Stimulated activated CD4-positive, alpha-beta T cell treated with anti-CD3 and anti-CD28 coated beads, Interleukin-12 subunit alpha, Interleukin-12 subunit beta, amount 100 ng/mL, for 48 hours (primary cell): Measurements from ENCODE around the gene B4GALNT2.

ENCODE experiments used
- DNase-seq, 3 donors: peaks; one replicate each; pipeline ENCODE4 v3.0.0-alpha.2; 2020; ENCODE audit warnings: low read depth in 2 of 3, low spot score in 1 of 3

The B4GALNT2 gene

DNA sequence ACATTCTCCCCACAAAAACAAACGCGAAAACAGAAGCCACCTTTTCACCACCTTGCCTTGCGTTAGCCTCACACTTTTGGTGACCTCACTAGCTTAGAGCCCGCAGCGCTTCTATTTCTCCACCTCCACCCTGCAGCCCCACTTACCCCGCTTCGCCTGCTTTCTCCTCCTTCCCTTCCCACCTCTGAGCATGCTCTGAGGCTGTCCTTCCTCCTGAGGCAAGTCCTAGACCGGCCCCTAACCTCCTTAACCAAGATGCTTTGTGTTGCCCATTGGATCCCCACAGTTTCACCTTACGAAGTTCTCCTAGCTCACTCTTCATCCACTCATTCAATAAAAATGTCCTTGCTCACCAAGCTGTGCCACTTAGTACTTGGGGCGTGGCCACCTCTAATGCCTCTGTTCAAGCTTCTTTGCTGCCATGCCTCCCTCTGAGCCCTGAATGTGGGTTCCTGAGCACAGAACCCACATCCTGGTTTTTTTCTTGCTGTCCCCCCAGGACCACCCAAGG is 76.5 kb downstream of the B4GALNT2 start:
- no peak for DNase-seq

DNA sequence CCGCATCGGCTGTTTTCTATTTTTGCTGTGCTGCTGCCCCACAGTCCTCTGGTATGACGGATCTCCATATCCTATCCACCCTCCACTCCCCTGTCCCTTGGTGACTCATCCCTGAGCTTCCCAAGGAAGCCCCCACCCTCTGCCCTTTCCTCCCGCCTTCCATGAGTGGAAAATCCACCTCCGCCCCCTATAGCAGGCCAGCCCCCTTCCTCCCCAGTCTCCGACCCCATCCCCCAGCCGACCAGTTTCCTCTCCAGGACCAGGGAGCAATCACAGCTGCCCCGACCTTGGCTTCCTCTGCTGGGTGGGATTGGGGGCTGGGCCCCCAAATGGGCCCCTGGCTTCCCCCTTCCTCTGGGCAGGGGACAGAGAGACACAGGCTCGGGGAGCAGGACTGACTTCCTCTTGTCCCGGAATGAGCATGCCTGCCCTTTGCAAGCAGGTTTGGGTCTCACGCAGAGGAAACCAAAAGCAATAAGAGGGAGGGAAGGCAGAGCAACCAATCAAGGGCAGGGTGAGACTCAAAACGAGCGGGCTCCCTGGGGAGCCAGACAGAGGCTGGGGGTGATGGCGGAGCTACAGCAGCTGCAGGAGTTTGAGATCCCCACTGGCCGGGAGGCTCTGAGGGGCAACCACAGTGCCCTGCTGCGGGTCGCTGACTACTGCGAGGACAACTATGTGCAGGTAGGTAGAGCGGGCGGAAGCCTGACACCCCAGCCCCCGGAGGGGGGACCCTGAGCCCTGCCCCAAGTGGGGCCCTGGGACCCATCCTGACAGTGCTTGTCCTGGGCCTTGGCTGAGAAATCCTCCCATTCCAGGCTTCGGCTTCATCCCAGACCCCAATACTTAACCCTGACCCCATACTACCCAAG is 77.8 kb downstream of the B4GALNT2 start, which contains the start of the genes ABI3 and GNGT2:
TSS of gene ABI3 (plus strand) at position 550 of the 872 bp plus-strand sequence. CDS start at position 568, 18 bp downstream.
TSS of gene GNGT2 (minus strand) at position 417 of the 872 bp plus-strand sequence. CDS start 3,152 bp downstream, outside the sequence.
- DNase-seq, result peak in 2 of 3 donors; percentile 50 to 59

DNA sequence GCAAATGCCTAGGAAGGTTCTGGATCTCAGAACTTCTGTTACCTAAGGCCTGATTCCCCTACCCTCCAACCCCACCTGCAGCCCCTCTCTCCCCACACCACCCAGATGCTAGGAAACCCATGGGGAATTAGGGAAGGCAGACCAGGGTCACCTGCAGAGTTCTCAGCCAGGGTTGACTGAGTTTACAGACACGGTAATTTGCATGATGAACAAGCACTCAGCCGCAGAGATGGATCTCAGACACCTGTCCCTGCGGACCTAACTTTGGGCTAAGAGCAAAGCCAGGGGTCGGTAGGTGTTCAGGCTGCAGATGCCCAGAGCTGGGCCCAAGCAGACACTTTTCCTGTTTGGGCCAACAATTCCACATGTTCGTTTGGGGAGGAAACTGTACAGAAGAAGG is 80.8 kb downstream of the B4GALNT2 start:
- no peak for DNase-seq

DNA sequence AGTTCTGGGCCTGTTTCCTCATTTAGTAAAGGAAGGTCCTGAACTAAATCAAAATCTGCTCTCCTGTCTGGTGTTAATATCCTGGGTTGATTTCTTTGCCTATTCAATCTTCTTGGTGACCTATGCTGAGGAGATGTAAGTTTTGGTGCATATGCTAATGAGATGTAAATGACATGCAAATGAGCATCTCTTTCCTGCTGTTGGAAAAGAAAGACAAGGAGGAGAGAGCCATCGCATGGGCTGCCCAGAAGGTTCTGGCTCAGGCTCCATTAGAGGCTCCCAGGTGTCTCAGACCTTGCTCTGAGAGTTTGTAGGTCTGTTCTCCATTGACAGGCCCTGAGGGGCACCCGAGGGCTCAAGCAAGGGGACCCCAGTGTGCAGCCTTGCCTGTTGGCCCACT is 81.3 kb downstream of the B4GALNT2 start:
- DNase-seq, result no peak

DNA sequence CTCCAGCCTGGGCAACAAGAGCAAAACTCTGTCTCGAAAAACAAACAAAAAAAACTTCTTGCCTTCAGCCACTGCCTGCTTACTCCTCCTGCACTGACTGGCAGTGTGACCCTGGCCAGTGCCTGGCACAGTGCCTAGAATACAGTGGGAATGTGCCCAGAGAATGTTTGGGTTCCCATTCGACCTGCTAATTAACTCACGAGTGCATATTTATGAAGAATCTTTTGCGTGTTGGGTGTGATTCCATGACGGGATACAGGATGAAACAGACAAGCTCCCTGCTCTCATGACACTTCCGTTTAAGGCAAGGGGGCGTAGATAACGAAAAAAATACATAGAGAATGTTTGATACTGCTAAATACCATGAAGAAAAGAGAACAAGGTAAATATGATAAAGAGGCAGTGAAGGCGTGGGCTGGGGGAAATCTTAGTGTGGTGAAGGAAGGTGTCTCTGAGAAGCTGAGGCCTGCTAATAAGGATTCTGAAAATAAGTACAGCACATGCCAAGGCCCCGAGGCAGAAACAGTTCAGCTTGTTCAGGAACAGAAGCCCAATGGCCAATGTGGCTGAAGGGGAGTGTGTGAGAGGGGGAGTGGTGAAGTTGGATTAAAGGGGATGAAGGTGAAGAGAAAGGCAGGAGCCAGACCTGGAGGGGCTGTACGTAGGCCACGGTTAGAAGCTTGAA is 82.2 kb downstream of the B4GALNT2 start:
- no peak for DNase-seq

DNA sequence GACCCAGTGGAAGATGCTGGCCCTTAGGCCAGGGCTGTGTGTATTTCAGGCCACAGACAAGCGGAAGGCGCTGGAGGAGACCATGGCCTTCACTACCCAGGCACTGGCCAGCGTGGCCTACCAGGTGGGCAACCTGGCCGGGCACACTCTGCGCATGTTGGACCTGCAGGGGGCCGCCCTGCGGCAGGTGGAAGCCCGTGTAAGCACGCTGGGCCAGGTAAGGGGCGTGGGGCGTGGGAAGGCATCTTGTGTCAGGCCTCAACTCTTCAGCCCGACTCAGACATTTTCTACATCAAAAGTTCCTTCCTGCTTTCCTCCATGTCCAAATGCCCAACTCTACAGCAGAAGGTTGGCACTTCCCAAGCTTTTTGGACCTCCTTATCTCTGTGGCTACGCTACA is 83.9 kb downstream of the B4GALNT2 start:
- DNase-seq, result no peak

DNA sequence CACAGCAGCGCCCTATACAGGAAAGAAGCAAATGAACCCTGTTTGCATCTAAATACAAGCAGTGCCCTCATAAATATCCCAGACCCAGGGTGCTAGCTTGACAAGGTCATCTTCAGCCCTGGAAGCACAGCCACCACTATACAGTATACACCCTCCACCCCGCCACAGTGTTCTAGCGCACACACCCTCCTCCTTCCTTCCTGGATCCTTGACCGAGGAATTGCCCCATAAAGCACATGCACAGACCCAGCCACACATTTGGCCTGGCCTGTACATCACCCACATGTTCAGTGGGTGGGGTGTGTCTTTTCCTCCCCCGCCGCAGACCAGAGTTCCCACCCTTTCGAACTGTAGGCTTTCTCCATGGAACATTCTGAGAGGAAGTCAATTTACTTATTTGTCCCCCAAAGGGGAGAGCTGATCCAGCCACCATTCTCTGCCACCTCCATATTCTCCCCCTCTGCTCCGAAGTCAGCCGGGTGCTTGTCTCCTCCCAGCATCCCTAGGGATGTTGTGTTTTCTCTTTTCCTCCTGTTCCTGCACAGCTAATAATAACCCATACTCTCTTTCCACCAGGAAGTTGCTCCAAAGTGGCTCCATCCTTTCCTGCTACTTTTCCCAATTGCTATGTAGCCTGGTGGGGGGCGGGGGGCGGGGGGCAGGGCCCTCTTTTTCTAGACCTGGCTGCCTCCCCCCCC is 84.5 kb downstream of the B4GALNT2 start:
- no peak for DNase-seq

DNA sequence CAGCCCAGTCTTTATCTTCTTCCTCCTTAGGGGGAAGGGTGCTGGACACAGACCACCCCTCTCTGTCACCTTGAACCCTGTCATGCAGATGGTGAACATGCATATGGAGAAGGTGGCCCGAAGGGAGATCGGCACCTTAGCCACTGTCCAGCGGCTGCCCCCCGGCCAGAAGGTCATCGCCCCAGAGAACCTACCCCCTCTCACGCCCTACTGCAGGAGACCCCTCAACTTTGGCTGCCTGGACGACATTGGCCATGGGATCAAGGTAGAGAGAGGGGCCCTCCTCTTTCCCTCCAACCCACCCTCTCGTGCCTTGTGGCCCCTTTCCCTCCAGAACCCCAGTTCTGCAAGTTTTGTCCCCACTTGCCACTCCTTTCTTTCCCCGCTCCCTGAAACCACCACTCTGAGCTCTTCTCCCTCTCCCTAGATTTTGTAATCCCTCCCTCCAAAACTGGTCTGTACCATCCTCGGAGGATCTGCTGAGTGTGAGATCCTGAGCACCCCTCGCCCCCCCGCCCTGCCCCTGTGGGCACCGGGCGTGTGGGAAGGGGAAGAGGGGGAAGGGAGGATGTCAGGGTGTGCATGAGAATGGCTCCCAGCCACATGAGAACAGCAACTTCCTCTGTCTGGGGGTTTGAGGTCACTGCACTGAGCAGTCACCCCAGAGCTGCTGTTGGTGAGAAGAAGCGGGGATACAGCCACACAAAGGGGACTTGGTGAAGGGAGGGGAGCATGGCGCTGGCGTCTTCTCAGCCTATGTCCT is 85.3 kb downstream of the B4GALNT2 start:
- DNase-seq, result no peak

DNA sequence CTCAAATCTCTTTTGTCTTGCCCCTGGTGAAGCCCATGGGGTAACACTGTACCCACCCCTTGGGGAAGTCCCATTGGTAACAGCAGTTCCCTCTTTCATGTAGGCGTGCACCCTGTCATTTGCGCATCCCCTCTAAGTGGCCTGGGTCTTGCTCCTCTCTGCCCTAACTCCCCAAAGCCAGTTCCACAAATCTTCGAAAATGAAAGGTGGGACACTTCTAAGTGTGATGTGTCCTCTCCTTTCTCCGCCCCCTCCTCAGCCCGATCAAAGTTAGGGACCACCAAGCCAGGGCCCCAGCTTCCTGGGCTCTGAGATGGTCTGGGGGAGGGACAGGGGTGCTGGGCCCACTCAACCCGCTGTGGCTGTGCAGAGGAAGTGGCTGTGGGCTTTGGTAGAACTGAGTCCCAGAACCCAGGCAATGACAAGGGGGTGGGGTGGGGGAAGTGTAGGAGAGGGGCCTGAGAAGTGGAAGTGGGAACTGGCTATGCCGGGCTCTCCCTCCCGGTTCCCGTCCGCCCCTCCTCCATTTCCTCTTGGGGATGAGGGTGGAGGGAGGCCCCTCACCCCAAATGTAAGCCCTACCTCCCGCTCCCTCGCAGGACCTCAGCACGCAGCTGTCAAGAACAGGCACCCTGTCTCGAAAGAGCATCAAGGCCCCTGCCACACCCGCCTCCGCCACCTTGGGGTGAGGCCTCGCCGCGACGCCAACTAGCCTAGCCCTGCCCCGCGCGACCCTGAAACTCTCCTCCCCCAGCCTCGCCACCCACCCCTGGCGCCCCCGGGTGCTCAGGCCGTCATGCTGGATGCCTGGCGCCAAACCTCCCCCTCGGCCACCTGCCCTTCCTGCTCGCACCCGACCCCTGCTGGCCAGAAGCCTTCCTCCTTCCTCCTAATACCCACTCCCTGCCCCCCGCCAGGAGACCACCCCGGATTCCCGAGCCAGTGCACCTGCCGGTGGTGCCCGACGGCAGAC is 86.7 kb downstream of the B4GALNT2 start:
- DNase-seq, result no peak

DNA sequence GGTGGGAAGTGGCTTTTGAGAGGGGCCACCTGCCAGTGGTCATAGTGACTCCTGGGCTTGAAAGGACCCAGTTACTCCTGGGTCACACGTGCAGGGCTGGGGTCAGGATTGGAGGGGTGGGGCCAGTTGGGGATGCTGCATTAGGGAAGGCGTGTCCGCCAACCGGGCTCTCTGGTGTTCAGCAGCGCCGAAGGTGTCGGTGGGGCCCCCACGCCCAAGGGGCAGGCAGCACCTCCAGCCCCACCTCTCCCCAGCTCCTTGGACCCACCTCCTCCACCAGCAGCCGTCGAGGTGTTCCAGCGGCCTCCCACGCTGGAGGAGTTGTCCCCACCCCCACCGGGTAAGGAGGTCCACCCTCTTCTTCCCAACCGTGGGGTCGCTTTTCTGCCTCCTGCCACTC is 87.4 kb downstream of the B4GALNT2 start:
- DNase-seq, result no peak

DNA sequence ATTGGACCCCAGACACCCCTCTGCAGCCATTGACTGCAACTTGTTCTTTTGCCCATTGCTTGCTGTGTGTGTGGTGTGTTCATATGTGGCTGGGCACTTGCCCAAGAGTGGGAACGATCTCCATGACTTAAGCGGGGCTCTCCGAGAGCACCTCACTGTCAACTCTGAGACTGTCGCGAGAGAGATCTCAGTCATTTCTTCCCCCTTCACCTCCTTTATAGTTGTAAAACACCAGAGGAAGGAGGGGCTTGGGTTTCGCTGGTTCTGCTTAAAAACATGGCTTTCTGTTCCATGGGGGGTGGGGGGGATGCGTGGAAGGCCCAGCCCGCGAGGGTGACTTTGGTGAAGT is 90.6 kb downstream of the B4GALNT2 start:
- no peak for DNase-seq

DNA sequence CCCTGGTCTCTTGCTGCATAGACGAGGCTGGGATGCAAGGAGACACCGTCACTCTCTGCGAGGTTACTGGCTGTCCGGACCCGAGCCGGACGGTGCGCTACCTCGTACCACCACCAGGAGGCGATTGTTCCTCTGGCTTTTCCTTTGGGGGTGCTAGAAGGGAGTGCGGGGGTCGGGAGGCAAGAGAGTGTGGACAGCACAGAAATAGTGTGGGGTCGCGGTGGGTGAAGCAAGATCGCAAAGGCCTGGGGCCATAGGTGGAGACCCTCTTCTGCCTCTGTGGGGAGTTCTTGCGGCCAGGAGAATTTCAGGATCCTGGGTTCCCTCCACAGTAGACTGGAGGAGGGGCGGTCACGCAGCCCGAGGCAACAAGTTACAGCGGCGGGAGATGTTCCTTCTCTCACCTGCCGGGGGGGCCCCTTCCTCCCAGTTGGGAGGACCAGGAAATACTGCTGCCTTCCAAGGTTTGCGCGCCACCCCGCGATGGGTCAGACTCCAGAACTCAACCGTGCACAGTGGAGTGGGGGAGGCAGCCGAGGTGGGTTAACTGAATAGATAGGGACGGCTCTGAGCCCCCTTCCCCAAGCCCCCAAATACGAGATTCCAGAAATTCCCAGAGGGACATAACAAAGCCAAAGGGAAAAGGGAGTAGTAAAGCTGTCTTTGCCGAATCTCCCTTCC is 91.1 kb downstream of the B4GALNT2 start:
- peak; percentile 43 to 87 (median 61) for DNase-seq

DNA sequence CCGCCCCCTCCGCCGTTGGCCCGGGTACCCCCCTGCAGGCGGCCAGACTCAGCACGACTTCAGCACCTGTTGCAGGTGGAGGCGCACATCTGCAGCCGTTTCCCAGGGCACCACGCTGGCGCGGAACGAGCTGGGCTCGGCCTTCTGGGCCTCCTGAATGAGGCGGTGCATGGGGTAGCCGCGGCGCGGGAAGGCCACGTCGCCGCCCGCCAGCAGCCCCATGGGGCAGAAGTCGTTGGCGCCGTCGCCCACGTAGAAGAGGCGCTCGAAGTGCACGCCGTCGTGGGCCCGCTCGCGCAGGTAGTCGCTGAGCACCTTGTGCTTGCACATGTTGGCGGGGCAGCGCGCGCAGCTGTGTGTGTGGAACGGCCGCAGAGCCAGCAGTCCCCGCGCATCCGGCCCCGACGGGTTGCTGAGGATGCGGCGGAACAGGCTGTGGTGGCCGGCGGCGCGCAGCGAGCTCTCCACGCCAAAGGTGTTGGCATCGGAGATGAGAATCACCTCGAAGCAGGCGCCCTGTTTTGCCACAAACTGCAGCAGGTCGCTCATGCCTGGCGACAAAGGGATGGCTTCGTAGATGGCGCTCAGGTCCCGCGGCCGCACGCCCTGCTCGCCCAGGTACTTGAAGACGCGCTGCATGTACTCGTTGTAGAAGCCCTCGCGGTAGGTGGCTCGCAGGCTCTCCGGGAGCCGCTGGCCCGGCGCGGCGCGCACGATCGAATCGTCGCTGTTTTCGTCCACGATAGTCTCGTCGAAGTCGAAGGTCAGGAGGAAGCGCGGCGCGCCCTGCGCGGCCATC is 91.8 kb downstream of the B4GALNT2 start:
- peak in 1 of 3 donors; percentile 28 for DNase-seq

DNA sequence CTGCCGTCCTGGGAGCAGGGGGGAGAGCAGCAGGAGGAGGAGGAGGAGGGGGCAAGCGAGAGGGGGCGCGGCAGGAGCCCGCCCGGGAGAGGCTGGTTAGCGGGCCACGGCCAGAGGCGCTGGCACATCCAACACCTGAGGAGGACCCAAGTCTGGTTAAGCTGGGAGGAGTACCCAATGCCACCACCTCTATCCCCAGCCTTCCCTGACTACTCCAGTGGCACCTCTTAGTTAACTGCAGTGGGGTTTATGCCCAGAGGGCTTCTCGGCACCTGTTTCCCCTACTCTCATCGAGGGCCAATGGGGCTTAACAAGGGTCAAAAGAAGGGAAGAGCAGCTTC is 92.4 kb downstream of the B4GALNT2 start:
- no peak for DNase-seq

DNA sequence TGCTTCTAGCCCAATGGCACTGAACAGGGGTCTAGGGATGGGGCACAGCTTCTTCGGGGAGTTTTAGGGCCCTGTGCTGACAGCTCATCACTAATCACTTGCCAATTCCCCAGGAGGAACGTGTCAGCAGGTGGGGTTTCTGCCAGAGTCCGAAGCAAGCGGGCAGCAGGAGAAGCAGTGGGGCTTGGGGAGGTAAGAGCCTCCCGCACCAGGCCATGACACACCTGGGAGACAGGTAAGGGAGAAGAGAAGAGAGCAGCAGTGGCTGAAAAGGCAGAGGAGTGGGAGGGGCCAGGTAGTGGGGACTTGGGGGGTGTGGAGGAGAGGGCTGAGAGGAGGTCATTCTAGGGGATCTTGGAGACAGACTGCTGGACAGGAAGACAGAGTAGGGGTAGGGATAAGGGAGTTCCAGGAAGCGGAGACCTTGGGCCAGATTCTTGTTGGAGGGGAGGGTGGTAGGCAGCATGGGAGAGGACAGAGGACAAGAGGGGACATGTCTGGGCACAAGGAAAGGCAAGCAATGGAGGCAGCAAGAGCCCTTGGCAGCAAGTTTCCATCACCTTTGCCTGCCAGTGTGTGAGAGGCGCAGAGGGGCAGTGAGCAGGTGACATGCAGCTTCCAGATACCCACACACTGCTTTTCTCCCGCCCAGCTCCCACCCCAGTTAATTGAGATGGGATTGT is 93.1 kb downstream of the B4GALNT2 start:
- DNase-seq, result no peak
